Tibial nerve (tissue), 4 donors: ENCODE measurements around the gene CARD14. TPM values are rescaled to one million over a fixed set of nuclear protein-coding genes. Genes with fewer than 3 reads are reported as not detected.

Experiments used
- DNase-seq, 2 donors: peaks; one replicate each; pipeline ENCODE4 v3.0.0-alpha.2; 2019; ENCODE audit warnings: low spot score in 2 of 2
- H3K27ac ChIP-seq, 4 donors: fragments of 200-600 bp; sonication (generic) in 3 of 4; one replicate each; pipeline ENCODE4 v1.5.1; 2017 to 2019; ENCODE audit warnings: mild to moderate bottlenecking in 1 of 4
- H3K27me3 ChIP-seq, 2 donors: fragments of 200-600 bp; sonication (generic) in 1 of 2; one replicate each; pipeline versions ENCODE4 v1.5.1 to v1.6.0; 2017 to 2019
- H3K36me3 ChIP-seq, 3 donors: fragments of 200-600 bp; sonication (generic); one replicate each; pipeline ENCODE4 v1.5.1; 2018 to 2019
- H3K4me1 ChIP-seq, 4 donors: fragments of 200-600 bp; sonication (generic) in 3 of 4; one replicate each; pipeline ENCODE4 v1.5.1; 2017 to 2019
- H3K4me3 ChIP-seq, 4 donors: fragments of 200-600 bp; sonication (generic) in 3 of 4; one replicate each; pipeline ENCODE4 v1.5.1; 2017 to 2019; ENCODE audit warnings: mild to moderate bottlenecking in 1 of 4, moderate library complexity in 1 of 4
- H3K9me3 ChIP-seq, 4 donors: fragments of 200-600 bp; sonication (generic) in 3 of 4; one replicate each; pipeline ENCODE4 v1.5.1; 2017 to 2019
- EP300 ChIP-seq, 2 donors: sonication (generic); formaldehyde crosslinking; IDR thresholded peaks; one replicate each; pipeline ENCODE4 v1.6.1; 2017; ENCODE audit warnings: antibody characterized with exemption in 2 of 2, mild to moderate bottlenecking in 1 of 2
- POLR2A ChIP-seq, 2 donors: fragments of 450-650 bp; IDR thresholded peaks; one replicate each; pipeline ENCODE4 v1.6.1; 2017; ENCODE audit warnings: antibody characterized with exemption in 2 of 2, mild to moderate bottlenecking in 2 of 2, moderate library complexity in 2 of 2
- WGBS, 2 donors: methylation state at CpG; one replicate each; pipeline ENCODE4 v1.1.5; 2018; 5-methylcytosine and 5-hydroxymethylcytosine counted together
- total RNA-seq, 4 donors: library from RNA; depleted of rRNA; stranded (reverse); fragments of >200 nt; gene quantifications; one replicate each; pipeline ENCODE4 v1.1.0, GENCODE V29; 2016
- TF ChIP-seq, protein P1 (sequence below), 5 experiments: fragments of 200-600 bp in 3 of 5; fragments of 450-650 bp in 2 of 5; sonication (generic) in 3 of 5; IDR thresholded peaks; one replicate each; pipeline ENCODE4 v1.5.1; 2016 to 2019; ENCODE audit warnings: antibody characterized with exemption in 5 of 5, mild to moderate bottlenecking in 3 of 5, moderate library complexity in 2 of 5

CARD14 gene
- total RNA-seq, 4 donors from 2014 or later = 0.22 to 4.4 (median 1.3) TPM

GRCh38 chr17:80160536-80160935 lies 9.3 kb upstream of the CARD14 start:
- peaks cover 0 to 5% (median 0%) of the 10 kb centered on the region in 4 donors for H3K9me3 ChIP-seq
- H3K4me1 ChIP-seq = no peaks in the 10 kb centered on the region
- 26% methylated on average over 3 of the region's 3 CpGs for WGBS, 2 donors
- H3K27ac ChIP-seq = no peak overlapping the region
- H3K27me3 ChIP-seq = no peaks in the 10 kb centered on the region
- H3K36me3 ChIP-seq = peaks cover 0 to 2% (median 0%) of the 10 kb centered on the region in 3 donors
- DNase-seq = no peak
- TF ChIP-seq EP300 (IDR thresholded peaks at IDR 0.05) (no peak), POLR2A (IDR thresholded peaks at IDR 0.05) (no peak)
- TF ChIP-seq, protein P1, sequence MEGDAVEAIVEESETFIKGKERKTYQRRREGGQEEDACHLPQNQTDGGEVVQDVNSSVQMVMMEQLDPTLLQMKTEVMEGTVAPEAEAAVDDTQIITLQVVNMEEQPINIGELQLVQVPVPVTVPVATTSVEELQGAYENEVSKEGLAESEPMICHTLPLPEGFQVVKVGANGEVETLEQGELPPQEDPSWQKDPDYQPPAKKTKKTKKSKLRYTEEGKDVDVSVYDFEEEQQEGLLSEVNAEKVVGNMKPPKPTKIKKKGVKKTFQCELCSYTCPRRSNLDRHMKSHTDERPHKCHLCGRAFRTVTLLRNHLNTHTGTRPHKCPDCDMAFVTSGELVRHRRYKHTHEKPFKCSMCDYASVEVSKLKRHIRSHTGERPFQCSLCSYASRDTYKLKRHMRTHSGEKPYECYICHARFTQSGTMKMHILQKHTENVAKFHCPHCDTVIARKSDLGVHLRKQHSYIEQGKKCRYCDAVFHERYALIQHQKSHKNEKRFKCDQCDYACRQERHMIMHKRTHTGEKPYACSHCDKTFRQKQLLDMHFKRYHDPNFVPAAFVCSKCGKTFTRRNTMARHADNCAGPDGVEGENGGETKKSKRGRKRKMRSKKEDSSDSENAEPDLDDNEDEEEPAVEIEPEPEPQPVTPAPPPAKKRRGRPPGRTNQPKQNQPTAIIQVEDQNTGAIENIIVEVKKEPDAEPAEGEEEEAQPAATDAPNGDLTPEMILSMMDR (IDR thresholded peaks at IDR 0.05) = no peak
- H3K4me3 ChIP-seq = no peak overlapping the region

DNA sequence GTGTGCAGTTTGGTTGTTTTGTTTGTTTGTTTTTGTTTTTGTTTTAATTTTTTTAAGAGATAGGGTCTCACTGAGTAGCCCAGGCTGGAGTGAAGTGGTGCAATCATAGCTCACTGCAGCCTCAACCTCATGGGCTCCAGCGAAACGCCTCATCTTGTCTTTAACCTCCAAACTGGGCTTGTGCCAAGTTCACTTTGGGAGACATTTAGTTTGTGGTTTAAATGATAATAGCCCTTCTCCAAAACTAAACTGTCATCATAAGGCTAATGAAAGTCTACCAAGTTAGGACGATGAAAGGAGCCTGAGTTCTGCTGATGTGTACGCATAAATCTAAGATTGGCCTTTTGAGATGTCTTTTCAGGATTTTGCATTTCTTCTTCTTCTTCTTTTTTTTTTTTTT lies 6.5 kb upstream of the CARD14 start:
- Histone ChIP-seq H3K4me3 (no peak overlapping the region), H3K27me3 (no peaks in the 10 kb centered on the region), H3K9me3 (no peaks in the 10 kb centered on the region), H3K4me1 (no peaks in the 10 kb centered on the region), H3K27ac (no peak overlapping the region), H3K36me3 (no peaks in the 10 kb centered on the region)
- TF ChIP-seq EP300 (IDR thresholded peaks at IDR 0.05) (no peak), POLR2A (IDR thresholded peaks at IDR 0.05) (no peak)
- TF ChIP-seq, protein P1 (IDR thresholded peaks at IDR 0.05) = no peak
- DNase-seq = no peak
- WGBS, 2 donors = 77 to 85% methylated on average over 4 of the region's 4 CpGs

GRCh38 chr17:80164185-80164584 lies 5.6 kb upstream of the CARD14 start:
- no peak overlapping the region for H3K4me3 ChIP-seq
- no peaks in the 10 kb centered on the region for H3K27me3 ChIP-seq
- TF ChIP-seq POLR2A (IDR thresholded peaks at IDR 0.05) (no peak), EP300 (IDR thresholded peaks at IDR 0.05) (no peak)
- TF ChIP-seq, protein P1 (IDR thresholded peaks at IDR 0.05) = no peak

GRCh38 chr17:80166446-80166845 lies 3.4 kb upstream of the CARD14 start:
- Histone ChIP-seq H3K36me3 (no peaks in the 10 kb centered on the region), H3K4me1 (peaks cover 0 to 5% (median 0%) of the 10 kb centered on the region in 4 donors), H3K9me3 (no peaks in the 10 kb centered on the region), H3K27ac (no peak overlapping the region), H3K27me3 (no peaks in the 10 kb centered on the region), H3K4me3 (no peak overlapping the region)
- TF ChIP-seq POLR2A (IDR thresholded peaks at IDR 0.05) (no peak), EP300 (IDR thresholded peaks at IDR 0.05) (no peak)
- TF ChIP-seq, protein P1 (IDR thresholded peaks at IDR 0.05) = no peak
- DNase-seq = no peak
- WGBS, 2 donors = 85% methylated on average over 6 of the region's 6 CpGs

More at GRCh38 chr17:80164185-80164584, 5.6 kb upstream of the CARD14 start:
- DNase-seq = no peak
- no peaks in the 10 kb centered on the region for H3K9me3 ChIP-seq
- no peaks in the 10 kb centered on the region for H3K4me1 ChIP-seq
- WGBS, 2 donors = 50 to 70% methylated on average over 11 of the region's 11 CpGs
- no peak overlapping the region for H3K27ac ChIP-seq
- H3K36me3 ChIP-seq = no peaks in the 10 kb centered on the region

GRCh38 chr17:80168371-80168770 lies 1.5 kb upstream of the CARD14 start:
- DNase-seq = no peak
- no peaks in the 10 kb centered on the region for H3K27me3 ChIP-seq
- H3K4me1 ChIP-seq = peaks cover 0 to 5% (median 0%) of the 10 kb centered on the region in 4 donors
- H3K27ac ChIP-seq = peak overlapping the region in 1 of 4 donors; percentile 20
- 45 to 64% methylated on average over 5 of the region's 5 CpGs for WGBS, 2 donors
- H3K4me3 ChIP-seq = no peak overlapping the region
- no peaks in the 10 kb centered on the region for H3K9me3 ChIP-seq
- TF ChIP-seq POLR2A (IDR thresholded peaks at IDR 0.05) (no peak), EP300 (IDR thresholded peaks at IDR 0.05) (no peak)
- TF ChIP-seq, protein P1 (IDR thresholded peaks at IDR 0.05) = no peak
- no peaks in the 10 kb centered on the region for H3K36me3 ChIP-seq
